ENCODE measurements around the gene LRRC8E.

DNA sequence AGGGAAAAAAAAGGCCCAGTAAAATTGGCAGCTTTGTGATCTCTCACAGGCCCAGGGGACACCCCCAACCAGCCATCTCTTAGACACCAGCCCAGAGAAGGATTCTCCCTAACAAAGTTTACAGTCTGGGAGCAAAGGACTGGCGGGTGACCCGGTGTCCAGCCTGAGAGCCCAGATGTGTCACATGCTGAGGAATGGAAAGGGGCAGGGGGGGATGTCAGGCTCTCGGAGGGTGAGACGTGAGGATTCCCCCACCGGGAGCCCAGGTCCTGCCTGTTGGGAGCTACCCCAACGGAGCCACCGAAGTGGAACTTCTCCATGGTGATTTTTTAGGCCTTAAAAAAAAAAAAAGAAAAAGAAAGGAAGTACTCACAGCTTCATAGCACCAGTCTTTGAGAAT, 42.5 kb downstream of the LRRC8E start:
- no peak for TF ChIP-seq MYC (IDR thresholded peaks at IDR 0.05; ENCODE audit: low read depth, low read length)
- no peak for TF ChIP-seq POLR2A (IDR thresholded peaks at IDR 0.05; ENCODE audit: extremely low read depth, insufficient read length)
- TF ChIP-seq, protein P1, sequence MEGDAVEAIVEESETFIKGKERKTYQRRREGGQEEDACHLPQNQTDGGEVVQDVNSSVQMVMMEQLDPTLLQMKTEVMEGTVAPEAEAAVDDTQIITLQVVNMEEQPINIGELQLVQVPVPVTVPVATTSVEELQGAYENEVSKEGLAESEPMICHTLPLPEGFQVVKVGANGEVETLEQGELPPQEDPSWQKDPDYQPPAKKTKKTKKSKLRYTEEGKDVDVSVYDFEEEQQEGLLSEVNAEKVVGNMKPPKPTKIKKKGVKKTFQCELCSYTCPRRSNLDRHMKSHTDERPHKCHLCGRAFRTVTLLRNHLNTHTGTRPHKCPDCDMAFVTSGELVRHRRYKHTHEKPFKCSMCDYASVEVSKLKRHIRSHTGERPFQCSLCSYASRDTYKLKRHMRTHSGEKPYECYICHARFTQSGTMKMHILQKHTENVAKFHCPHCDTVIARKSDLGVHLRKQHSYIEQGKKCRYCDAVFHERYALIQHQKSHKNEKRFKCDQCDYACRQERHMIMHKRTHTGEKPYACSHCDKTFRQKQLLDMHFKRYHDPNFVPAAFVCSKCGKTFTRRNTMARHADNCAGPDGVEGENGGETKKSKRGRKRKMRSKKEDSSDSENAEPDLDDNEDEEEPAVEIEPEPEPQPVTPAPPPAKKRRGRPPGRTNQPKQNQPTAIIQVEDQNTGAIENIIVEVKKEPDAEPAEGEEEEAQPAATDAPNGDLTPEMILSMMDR (IDR thresholded peaks at IDR 0.05; ENCODE audit: low read depth, low read length) = no peak
- TF ChIP-seq, protein P2, sequence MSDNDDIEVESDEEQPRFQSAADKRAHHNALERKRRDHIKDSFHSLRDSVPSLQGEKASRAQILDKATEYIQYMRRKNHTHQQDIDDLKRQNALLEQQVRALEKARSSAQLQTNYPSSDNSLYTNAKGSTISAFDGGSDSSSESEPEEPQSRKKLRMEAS (IDR thresholded peaks at IDR 0.05; ENCODE audit: low read depth, low read length) = no peak
